Mucosa of descending colon (tissue), 3 donors: Measurements from ENCODE around the gene CDCA8. TPM values are rescaled to one million over a fixed set of nuclear protein-coding genes. Genes with fewer than 3 reads are reported as not detected.

Experiments
- ATAC-seq: fragments of 200-7000 bp; cut with Tn5 transposase; one replicate; pipeline ENCODE4 v1.9.1; 2020; ENCODE audit warnings: mild to moderate bottlenecking, moderate library complexity
- DNase-seq, 3 donors: peaks; one replicate each; pipeline ENCODE4 v3.0.0-alpha.2; 2020
- H3K36me3 ChIP-seq: fragments of 200-600 bp; one replicate; pipeline ENCODE4 v1.8.0; 2021; ENCODE audit warnings: low read depth, mild to moderate bottlenecking
- H3K4me1 ChIP-seq: fragments of 200-600 bp; one replicate; pipeline ENCODE4 v1.8.0; 2021; ENCODE audit warnings: low read depth, mild to moderate bottlenecking
- H3K4me3 ChIP-seq: fragments of 200-600 bp; one replicate; pipeline ENCODE4 v1.8.0; 2021; ENCODE audit warnings: mild to moderate bottlenecking
- H3K9me3 ChIP-seq: fragments of 200-600 bp; one replicate; pipeline ENCODE4 v1.8.0; 2021; ENCODE audit warnings: mild to moderate bottlenecking
- CTCF ChIP-seq: fragments of 200-600 bp; IDR thresholded peaks from one replicate; pipeline ENCODE4 v1.8.0; 2022; ENCODE audit warnings: antibody characterized with exemption, mild to moderate bottlenecking
- intact Hi-C, 2 donors: fragments of 100-400 bp; cut with DNase I in 1 of 2; cut with micrococcal nuclease in 1 of 2; formaldehyde crosslinking; loops; one replicate each; pipeline versions ENCODE4 v1.11.0 to v1.11.1; 2022; cut with DNase I, micrococcal nuclease
- total RNA-seq, 3 donors: library from RNA; stranded (reverse); fragmentation: NEBNext Ultra II Directional in 2 of 3; extraction: Animal tissue kit (Norgen Biotek cat#: 25700) in 2 of 3; gene quantifications; one replicate each; pipeline versions ENCODE4 v1.2.1 to v1.2.4, GENCODE V29; 2021 to 2023
- donor health status: DM: no; HTN: no; CAD: no; lungs with moderate emphysema.
- donor health status: DM: no; HTN: no; CAD: no.
- donor health status: DM: no; HTN: yes; CAD: no.

Gene CDCA8
- total RNA-seq, 3 donors from 2014 or later, result 3.8 to 16.8 (median 10.1) TPM

- intact Hi-C loops, result no loop called here
Observed at GRCh38 chr1:37714226-37714625, 21.9 kb downstream of the CDCA8 start.

GRCh38 chr1:37714689-37715088, 22.4 kb downstream of the CDCA8 start:
- Histone ChIP-seq H3K36me3 (no peaks in the 10 kb centered on the region), H3K9me3 (no peaks in the 10 kb centered on the region), H3K4me3 (no peak overlapping the region), H3K4me1 (no peaks in the 10 kb centered on the region)
- ATAC-seq (no peak), DNase-seq (no peak)
- TF ChIP-seq CTCF, result no peak
- intact Hi-C loops, result no loop called here

More at GRCh38 chr1:37714226-37714625, 21.9 kb downstream of the CDCA8 start:
- Histone ChIP-seq H3K9me3 (no peaks in the 10 kb centered on the region), H3K36me3 (no peaks in the 10 kb centered on the region), H3K4me1 (no peaks in the 10 kb centered on the region), H3K4me3 (no peak overlapping the region)
- no peak for TF ChIP-seq CTCF
- no peak for DNase-seq
- no peak for ATAC-seq

GRCh38 chr1:37716321-37716720, 24.0 kb downstream of the CDCA8 start:
- intact Hi-C loops, result no loop called here
- H3K9me3 ChIP-seq, result no peaks in the 10 kb centered on the region
- TF ChIP-seq CTCF, result no peak
- H3K36me3 ChIP-seq, result no peaks in the 10 kb centered on the region
- H3K4me1 ChIP-seq, result no peaks in the 10 kb centered on the region
- ATAC-seq (no peak), DNase-seq (no peak)
- no peak overlapping the region for H3K4me3 ChIP-seq

- no peak for TF ChIP-seq CTCF
- ATAC-seq (no peak), DNase-seq (no peak)
- Histone ChIP-seq H3K36me3 (no peaks in the 10 kb centered on the region), H3K4me3 (no peak overlapping the region), H3K9me3 (no peaks in the 10 kb centered on the region), H3K4me1 (no peaks in the 10 kb centered on the region)
- intact Hi-C loops, result no loop called here
Observed at GRCh38 chr1:37717631-37718030, 25.3 kb downstream of the CDCA8 start.

DNA sequence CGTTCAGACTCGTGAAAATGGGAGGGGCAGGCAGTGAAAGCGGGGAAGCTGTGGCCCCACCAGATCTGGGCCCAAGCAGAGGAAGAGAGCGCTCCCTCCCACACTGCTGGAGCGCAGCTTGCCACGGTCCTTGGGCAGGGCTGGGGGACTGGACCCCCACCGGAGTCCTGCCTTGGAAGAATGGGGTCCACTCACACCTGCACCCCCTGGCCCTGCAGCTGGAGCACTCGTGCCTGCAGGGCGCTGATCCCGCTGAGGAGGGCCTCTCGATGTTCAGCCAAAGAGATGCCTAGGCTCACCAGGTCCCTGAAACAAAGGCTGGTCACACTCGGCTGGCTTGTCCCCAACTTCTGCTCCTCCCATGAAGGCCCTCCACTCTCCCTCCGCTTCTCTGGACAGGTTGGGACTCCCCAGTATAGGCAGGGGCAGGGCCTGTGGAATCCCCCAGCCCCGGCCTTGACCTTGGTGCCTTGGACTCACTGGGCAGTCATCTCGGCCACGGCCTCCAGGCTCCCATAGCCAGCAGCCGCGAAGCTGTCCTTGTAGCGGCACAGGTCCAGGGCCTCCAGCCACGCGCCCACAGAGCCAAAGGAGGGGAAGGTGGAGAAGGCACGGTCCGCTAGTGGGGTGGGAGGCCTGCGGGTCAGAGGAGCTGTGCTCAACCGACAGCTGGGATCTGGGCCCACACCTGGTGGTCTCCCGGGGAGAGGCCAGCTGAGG, 26.0 kb downstream of the CDCA8 start:
- no peak for TF ChIP-seq CTCF
- H3K9me3 ChIP-seq, result no peaks in the 10 kb centered on the region
- no peaks in the 10 kb centered on the region for H3K36me3 ChIP-seq
- ATAC-seq (no peak), DNase-seq (no peak)
- no peak overlapping the region for H3K4me3 ChIP-seq
- no peaks in the 10 kb centered on the region for H3K4me1 ChIP-seq
- intact Hi-C loops, result no loop called here
